Astrocyte of the cerebellum (primary cell): ENCODE results near the gene MTCL1.

ENCODE experiments used
- DNase-seq: peaks from one replicate; pipeline ENCODE4 v3.0.0-alpha.2; 2011; ENCODE audit warnings: low read depth
- H3K4me3 ChIP-seq: 2 replicates; pipeline ENCODE4 v1.5.1; 2011; ENCODE audit warnings: mild to moderate bottlenecking, low read depth, low read length, moderate library complexity
- in situ Hi-C: cut with HindIII; loops from 2 replicates; pipeline ENCODE4 v1.10.0; 2017; ENCODE audit warnings: low sequenced_read_pairs
- TF ChIP-seq, protein P1 (sequence below): IDR thresholded peaks from 2 replicates; pipeline ENCODE4 v1.5.1; 2012; ENCODE audit warnings: low read length, low read depth, moderate library complexity, mild to moderate bottlenecking; ENCODE audit errors: missing control alignments

The MTCL1 gene

DNA sequence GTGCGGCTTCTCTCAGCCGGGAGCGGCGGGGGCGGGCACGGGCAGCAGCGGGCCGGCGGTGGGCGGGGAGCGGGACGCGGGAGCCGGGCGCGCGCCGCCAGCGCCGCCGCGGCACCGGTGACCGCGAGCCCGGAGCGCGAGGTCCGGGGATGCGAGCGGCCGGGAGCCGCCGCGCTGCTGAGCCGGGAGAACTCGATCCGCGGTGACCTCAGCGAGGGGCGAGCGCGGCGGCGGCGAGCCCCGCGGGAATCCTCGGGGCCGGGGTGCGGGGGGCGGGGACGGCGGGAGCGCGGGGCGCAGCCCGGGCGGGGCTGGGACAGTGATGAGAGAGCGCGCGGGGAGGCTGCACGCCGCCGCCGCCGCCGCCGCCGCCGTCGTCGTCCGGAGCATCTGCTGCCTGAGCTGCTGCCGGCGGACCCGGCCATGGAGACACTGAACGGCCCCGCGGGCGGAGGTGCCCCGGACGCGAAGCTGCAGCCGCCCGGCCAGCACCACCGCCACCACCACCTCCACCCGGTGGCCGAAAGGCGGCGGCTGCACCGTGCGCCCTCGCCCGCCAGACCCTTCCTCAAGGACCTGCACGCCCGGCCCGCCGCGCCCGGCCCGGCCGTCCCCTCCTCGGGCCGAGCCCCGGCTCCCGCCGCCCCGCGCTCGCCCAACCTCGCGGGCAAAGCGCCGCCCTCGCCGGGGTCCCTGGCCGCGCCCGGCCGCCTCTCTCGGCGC is at the start of gene MTCL1:
MTCL1 (plus strand) TSS at position 319 of the 723 bp plus-strand sequence; CDS start at position 424, 105 bp downstream.
- H3K4me3 ChIP-seq: peak within 1 kb of the TSS; percentile 63
- no peak for DNase-seq
- TF ChIP-seq, protein P1, sequence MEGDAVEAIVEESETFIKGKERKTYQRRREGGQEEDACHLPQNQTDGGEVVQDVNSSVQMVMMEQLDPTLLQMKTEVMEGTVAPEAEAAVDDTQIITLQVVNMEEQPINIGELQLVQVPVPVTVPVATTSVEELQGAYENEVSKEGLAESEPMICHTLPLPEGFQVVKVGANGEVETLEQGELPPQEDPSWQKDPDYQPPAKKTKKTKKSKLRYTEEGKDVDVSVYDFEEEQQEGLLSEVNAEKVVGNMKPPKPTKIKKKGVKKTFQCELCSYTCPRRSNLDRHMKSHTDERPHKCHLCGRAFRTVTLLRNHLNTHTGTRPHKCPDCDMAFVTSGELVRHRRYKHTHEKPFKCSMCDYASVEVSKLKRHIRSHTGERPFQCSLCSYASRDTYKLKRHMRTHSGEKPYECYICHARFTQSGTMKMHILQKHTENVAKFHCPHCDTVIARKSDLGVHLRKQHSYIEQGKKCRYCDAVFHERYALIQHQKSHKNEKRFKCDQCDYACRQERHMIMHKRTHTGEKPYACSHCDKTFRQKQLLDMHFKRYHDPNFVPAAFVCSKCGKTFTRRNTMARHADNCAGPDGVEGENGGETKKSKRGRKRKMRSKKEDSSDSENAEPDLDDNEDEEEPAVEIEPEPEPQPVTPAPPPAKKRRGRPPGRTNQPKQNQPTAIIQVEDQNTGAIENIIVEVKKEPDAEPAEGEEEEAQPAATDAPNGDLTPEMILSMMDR: no peak
- in situ Hi-C loops: no loop called here

DNA sequence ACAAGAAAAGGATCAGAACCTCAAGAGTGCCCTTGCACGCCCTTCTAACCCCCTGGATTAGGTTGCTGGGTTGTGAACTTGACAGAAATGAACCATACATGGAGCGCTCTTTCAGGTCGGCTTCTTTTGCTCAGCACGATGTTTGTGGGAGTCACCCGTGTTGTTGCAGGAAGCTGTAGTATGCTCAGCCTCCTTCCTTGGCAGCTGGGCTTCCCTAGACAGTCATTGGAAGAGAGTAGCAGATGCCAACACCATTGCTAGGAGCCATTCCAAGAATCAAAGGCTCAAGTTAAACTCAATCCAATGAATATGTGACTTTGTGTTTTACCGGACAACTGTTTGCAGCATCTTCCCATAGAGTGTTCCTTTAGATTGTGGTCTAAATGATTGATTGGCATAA is 49.1 kb upstream of the MTCL1 start:
- no peak for DNase-seq
- no peak overlapping the region for H3K4me3 ChIP-seq
- in situ Hi-C loops: loop anchor here (5.0 kb wide), 1 partner anchor 41 kb away; no protein-coding TSS in a partner anchor
- TF ChIP-seq, protein P1: no peak

DNA sequence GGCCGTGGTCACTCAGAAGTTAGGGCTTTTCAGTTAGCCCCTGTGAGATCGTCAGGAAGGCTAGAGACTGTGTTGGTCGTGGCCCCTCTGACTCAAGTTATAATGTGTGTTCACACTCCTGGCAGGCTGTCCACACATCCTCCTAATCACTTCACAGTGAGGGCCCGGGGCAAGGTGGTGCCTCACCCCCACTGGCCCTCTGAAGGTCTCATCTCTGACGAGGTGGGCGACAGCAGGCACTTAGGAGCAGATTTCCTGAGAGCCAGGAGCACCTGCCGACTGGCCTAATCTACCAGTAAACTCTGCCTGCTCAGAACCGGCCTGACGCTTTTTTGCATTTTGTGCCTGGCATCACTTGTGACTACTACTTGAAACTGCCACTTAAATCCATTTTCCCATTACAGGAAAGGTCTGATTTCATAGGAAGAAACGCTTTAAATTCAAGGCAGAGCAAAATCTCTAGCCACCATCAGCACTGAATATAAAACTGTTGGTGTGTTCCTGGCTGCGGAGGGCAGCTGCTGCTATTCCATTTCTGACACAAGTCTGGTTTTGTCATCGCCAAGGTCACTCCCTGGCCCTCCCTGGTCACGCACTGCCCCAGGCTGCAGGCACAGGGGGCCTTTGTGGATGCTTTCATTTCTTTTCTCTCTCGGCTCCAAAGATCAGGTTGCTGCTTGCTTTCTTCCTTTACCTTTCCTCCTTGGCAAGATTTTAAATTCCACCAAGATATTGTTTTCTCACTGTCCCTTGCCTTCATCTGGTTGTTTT is 48.1 kb upstream of the MTCL1 start:
- no peak overlapping the region for H3K4me3 ChIP-seq
- in situ Hi-C loops: loop anchor here (5.0 kb wide), 1 partner anchor 40 kb away; no protein-coding TSS in a partner anchor
- DNase-seq: no peak
- TF ChIP-seq, protein P1: no peak

DNA sequence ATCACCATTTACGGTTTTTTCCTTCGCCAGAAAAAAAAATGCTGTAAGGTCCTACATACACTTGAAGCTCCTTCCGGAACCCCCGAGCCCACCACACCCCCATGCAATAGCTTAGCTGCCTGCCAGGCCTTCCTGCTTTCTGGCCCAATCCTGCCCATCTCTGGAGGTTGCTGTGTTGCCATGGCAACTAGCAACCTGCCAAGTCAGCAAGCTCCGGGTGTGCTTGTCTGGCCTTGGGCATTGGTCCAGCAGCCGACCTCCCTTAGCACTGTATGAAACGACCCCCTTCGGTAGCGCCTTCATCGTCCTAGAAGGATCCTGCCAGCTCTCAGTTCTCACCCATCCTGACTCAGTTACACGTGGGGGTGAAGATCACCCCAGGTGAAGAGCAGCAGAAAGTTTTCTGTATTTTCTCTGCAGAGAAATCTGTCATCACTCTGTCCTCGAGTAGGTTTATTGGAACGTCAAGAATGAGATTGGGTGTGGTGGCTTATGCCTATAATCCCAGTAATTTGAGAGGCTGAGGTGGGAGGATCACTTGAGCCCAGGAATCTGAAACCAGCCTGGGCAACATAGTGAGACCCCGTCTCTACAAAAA is 47.4 kb upstream of the MTCL1 start:
- peak; percentile 19 for DNase-seq
- TF ChIP-seq, protein P1: no peak
- H3K4me3 ChIP-seq: no peak overlapping the region
- in situ Hi-C loops: loop anchor here (5.0 kb wide), 1 partner anchor 39 kb away; no protein-coding TSS in a partner anchor

DNA sequence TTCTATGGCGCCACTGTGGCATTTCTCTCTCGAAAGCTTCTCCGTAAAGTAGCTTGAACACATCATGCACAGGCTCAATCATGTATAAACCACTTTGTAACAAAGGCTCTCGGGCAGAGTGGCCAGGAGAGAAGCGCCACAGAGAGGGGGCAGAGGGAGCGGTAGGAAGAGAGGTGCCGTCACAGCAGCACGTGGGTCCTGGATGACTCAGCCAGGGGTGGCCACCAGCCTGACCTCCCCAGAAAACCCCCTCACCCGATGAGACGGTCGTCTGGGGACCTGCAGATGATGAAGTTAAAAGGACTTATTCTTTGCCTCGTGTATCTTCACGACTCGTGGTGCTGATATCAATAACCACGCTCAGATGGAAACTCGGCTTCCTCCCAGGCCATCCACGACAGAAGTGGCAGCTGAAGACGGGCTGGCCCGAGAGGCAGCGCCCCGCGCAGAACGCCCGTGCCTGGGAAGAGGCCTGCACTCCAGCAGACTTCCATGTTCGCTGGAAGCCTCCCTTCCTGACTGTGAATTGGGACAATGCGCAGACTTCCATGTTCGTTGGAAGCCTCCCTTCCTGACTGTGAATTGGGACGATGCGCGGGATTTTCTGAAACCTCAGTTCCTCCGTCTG is 46.4 kb upstream of the MTCL1 start:
- TF ChIP-seq, protein P1: no peak
- in situ Hi-C loops: loop anchor here (5.0 kb wide), 1 partner anchor 38 kb away; no protein-coding TSS in a partner anchor
- DNase-seq: no peak
- no peak overlapping the region for H3K4me3 ChIP-seq
